Fibroblast of skin of left biceps (primary cell): ENCODE results near the gene NACC2.
A peak's percentile ranks its signal among the peaks of the same experiment; 100 is the strongest.

Experiments
- DNase-seq, 2 experiments: peaks; one replicate each; pipeline ENCODE4 v3.0.0-alpha.2; 2013; ENCODE audit warnings: low read depth in 2 of 2

NACC2 gene

DNA sequence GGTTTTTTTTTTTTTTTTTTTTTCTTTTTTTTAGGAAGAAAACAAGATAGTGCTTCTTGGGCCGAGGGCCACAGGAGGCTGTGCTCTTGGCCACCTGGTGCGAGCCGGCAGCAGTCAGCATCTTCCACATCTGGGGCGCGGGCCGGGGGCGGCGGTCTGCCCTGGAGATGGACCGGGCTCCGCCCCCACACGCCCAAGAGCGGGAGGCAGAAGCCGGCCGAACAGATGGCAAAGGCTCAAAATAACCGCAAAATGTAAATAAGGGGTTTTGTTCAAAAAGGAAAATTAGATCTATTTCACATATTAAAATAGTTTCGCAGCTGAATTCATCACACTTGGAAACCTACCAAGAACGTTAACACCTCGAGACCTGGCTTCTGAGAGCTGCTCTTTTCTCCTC is 82.4 kb downstream of the NACC2 start:
- peak in 1 of 2 experiments; percentile 7 for DNase-seq

DNA sequence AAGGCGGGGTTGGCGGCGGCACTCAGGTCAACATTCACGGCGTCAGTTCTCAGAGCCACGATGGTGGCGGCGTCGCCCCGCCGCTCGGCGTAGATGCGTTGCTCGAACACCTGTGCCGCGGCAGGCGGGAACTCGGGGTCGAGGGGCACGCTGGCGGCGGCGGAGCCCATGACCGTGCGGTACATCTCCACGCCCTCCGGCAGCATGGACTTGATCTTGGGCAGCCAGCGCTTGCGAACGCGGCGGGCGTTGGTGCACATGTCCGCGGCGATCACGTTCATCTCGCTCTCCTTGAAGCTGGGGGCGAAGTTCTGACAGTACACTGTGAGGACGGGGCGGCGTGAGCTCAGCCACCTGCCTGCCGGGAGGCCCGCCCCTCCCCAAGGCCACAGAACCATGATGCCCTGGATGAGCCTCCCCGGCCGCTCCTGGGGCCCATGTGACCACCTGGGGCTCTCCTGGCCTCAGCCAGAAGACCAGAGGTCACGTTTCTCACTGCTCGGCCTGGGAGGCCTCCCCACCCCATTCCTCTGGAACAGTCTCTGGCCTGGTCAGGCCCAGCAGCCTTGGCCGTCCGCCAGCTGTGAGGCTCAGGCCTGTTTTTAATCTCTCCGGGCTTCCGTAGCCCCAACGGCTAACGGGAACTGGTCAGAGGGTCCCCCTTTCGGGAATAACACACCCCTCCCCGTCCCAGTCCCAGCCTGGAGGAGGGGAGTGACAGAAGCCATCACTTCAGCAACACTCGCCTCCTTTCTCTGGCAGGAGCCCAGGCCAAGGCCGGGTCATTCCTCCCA is 83.2 kb downstream of the NACC2 start:
- peak in 1 of 2 experiments; percentile 12 for DNase-seq

DNA sequence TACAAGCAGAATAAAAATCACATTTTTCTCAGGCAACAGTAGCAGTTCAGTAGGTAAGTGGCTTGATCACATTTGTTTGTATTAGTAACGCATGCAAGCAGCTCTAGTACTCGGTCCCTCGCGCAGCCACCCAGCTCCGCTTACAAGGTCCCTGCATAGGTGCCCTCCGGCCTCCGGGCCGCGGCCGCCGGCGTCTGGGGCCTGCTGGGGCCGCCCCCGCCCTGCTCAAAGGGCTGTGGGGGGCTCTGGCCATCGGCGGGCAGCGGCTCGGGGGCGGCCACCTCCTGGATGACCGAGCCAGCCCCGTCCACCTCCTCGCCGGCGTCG is 83.8 kb downstream of the NACC2 start:
- no peak for DNase-seq

DNA sequence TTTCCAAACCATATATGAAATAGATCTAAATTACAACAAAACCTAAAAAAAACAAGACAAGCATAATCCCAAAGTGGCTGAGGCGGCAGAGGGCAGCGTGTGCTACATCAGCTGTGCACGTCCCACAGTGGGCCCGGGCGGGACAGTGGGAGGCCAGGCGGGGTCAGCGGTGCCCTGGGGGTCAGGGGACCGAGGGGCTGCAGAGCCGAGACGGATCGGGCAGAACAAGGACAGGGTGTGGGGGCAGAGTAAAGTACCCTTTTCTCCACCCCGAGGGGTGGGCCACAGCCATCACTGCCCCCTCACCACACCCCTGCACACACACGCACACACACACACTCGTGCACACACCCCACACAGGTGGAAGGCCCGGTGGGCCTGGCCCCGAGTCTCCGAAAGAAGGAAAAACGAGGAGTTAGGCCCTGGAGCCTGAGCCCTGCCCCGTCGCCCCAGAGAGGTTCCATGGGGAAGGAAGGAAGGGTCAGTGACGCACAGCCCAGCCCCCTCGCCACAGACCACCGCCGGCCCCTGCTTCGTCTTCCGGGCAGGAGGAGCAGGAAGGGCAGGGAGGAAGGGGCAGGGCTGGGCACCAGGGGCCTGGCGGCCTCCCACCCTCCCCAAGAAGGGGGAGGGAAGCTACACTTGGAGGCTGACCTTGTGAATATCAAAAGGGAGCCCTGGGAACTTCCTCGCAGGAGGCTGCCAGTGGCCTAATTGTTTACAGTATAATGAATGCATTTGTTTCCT is 84.3 kb downstream of the NACC2 start:
- DNase-seq, result no peak

DNA sequence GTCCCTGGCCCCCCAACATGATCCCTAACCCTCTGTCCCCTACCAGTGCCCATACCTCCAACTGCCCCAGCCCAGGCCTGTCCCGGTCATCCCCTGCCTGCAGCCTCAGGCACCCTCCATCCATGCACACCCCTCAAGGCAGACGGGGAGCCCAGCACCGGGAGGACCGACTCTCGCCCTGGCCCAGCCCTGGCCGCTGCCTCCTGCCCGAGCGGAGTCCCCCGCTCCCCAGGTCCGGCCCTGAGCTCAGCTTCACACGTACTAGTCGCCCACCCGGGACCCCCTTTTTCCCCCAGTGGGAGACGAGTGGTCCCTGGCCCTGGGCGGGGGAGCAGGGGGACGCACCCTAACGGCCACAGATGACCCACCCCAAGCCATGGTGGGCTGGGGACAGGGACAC is 84.9 kb downstream of the NACC2 start:
- no peak for DNase-seq

DNA sequence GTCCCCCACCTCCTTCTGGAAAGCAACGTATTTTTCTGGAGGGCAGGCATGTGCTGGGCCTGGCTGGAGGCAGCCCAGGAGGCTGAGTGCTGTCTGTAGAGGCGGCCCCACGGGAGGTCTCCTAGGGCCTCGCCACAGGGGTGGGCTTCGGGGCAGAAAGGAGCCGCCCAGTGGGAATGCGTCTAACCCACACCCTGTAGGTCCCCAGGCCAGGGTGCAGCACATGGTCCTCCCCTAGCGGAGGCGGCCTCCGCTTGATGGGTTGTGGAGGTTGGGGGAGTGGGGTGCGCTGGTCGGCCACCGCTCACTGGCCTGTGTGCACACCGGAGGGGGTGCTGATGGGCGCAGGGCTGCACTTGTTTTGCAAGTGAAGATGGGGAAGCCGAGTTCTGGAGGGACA is 85.6 kb downstream of the NACC2 start:
- no peak for DNase-seq

DNA sequence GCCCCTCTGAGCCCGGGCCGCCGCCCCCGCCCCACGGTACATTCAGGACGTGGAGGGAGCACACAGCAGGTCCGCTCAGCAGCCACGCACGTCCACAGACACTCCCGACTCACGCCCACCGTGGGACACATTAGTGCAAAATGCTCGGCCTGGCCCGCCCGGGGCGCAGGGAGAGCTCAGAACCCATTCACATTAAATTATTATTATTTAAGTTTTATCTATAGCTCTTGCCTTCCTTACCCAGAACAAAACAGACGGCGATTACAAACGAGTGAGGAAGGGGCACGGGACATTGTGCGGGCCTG is 86.4 kb downstream of the NACC2 start:
- no peak for DNase-seq

DNA sequence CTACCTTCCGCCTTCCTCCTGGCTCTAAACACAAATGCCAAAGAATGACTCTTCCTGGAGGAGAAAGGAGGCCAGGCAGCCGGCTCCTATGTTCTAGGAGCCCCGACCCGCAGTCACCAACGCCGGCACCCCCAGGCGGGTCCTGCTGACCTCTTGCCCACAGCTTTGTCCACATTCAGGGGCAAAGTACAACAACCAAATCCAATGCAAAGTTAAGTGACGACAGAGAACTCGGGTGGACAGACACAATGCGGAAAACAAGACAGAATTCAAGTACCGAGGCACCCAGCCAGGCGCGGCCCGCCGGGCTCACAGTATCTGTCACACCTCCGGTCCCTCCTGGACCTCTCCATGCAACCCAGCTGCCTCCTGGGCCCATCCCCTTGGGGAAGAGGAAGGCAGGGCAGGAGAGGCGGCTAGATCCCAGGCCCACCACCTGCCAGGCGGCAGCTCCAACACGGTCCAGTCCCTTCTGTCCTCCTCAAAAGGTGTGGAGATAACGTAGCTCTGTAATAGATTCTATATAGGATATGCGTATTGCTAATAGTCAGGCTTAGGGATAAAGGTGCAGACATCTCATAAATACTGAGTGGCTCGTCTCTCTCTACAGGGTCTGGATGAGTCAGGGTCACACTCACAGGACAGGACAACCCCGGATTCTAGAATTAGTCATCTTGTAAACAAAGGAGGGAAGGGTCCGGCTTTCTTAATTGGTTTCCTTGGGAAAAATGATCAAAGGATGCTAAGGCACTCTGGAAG is 87.0 kb downstream of the NACC2 start:
- DNase-seq, result no peak

DNA sequence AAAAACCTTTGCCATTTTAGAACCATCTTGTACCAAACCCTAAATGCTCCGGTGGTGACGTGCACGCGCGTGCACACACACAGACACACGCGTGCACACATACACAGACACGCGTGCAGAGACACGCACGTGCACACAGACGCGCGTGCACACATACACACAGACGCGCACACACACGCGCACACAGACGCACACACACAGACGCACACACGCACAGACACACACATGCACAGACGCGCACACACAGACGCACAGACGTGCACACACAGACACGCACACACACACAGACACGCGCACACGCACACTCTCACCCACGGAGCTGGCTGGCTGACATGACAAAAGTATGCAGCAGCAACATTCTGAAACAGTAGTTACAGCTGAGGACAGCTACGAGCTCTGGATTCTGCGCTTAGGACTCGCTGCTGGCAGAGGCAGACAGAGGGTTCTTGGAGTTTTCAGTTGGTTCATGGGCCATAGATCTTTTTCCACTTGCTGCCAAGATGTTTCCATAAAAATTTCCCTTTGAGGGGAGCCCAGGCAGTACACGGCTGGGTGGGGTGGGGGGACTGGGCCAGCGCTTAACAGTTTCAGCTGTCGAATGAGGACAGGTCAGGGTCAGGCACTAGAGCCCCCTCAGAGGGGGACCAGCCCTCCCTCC is 87.7 kb downstream of the NACC2 start:
- DNase-seq, result no peak

DNA sequence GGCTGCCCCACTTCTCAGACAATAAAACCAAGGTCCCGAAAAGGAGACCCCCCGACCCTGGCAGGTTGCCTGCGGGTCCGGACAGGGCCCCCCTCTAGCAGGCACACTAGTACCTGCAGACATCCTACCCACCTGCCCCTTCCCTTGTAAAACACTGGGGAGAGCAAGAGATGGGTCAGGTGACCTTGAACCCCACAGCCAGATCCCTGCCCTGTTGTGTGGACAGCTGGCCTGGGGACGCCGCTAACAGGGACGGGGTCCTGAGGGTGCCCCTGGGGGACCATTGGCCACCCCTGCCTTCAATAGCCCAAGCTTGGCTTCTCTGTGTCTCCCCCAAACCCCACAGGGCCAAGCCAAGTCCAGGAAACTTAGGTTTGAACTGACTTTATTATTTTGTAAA is 88.9 kb downstream of the NACC2 start:
- no peak for DNase-seq

DNA sequence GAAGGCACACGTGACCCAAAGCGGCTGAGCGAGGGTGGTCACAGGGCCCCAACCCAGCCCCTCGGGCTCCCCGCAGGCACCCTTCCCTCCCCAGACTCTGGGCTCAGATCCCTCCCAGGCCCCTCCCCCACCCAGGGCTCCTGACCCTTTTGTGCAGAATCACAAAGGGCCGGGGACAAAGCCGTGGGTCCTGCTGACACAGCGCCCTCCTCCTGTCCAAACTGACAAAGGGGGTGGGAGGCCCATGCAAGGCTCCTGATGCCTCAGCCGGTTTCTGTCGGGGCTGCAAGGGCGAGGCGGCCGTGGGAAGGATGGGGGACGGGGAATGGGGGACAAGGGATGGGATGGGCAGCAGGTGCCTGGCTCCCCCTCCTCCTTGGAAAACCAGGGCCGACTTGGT is 90.4 kb downstream of the NACC2 start:
- DNase-seq, result no peak

DNA sequence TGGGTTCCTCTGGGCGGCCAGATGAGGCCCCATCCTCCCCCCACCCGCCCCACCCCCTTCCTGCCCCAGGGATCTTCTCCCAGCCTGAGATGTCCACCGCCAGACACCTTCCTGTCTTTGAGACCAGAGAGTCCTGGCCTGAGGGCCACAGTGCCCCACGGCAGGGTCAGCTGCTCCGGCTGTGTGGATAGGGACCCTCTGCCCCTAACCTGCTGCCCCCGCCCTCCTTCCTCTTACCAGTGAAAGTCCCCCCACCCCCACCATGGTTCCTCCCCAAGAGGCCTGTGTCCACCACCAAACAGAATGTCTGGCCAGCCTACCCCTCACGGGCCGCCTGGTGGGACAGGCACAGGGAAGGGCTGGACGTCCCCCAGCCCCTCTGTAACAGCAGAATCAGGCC is 90.9 kb downstream of the NACC2 start:
- no peak for DNase-seq

DNA sequence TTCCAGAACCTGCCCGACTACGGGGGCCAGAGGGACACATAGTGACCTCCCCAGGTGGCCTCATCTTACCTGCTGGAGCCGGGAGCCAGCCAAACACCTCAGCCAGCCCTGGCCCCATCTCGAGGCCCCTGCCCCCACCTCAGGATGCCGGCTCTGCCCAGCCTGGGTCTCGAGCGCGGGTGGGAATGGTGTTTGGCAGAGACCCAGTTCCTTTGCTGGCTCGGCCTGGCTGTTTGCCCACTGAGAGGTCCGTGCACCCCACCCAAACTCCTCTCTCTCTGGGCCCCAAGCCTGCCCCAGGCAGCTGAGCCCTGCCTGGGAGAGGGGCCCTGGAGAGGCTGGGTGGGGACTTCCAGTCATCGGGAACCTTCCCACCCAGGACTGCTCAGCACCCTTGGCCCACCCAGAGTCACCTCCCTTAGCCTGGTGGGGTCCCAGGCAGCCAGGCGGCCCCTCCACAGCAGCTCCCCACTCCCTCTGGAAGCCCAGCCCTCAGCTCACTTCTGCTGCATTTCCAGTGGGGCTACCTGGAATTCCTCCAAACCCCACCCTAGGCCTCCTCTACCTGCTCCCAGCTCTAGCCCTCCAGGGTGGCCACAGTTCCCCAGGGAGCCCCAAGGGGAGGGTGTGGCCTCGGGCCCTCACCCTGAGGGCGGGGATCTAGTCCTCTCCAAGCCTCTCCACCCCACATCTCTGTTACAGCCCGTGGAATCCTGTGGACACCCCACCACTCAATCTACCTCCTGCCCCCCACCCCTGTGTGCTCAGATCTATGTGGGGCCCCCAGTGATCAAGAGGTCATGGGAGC is 91.5 kb downstream of the NACC2 start:
- no peak for DNase-seq

DNA sequence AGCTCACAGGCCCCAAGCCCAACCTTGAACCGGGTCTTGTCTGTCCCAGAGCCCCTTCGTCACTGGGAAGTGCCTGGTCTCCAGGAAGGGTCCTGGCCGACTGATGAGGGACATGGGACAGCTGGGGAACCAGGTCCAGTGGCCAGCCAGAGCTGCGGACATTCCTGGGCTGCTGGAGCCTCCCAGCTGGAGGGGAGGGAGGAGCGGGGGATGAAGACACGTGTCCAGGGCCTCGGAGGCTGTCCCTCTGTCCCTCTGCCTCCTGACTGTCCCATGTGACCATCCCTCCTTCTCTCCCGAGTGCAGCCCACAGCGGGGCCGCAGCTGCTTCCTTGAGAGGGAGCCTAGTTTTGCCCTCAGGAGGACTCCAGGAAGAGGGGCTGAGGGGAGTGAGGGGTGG is 92.2 kb downstream of the NACC2 start:
- DNase-seq, result no peak

DNA sequence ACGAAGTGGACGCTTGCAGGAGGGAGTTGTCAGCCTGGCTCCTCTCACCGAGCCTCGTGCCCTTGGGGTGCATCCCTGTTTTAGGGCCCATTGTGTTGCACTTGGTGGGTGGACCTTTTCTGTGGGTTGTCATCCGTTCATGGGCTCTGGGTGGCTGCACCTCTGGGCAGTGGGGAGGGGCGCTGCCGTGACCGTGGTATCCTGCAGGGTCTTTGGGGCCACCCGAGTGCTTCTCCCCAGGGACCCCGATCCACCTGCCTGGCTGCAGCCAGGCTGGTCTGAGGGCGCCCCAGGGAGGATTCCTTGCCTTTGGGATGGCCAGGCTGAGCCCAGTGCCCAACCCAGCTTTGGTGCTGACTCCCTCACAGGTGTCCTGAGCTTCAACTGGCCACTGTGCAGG is 92.9 kb downstream of the NACC2 start:
- no peak for DNase-seq

DNA sequence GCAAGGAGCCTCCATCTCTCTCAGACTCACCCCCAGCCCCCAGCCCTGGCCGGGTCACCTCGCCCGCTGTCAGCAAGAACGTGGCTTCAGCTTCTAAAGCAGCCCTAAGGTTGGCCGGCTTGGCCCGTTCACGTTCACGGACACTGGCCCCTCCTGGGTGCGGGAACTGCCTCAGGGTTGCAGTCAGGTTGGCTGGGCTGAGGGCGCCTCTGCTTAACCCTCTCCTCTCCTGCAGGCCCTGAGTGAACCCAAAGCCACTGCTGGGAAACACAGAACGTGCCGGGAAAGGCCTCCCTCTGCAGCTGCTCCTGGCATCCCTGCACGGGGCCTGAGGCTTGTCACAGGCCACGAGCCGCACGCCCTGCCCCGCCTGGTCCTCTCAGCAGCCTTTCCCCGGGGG is 93.9 kb downstream of the NACC2 start:
- no peak for DNase-seq

DNA sequence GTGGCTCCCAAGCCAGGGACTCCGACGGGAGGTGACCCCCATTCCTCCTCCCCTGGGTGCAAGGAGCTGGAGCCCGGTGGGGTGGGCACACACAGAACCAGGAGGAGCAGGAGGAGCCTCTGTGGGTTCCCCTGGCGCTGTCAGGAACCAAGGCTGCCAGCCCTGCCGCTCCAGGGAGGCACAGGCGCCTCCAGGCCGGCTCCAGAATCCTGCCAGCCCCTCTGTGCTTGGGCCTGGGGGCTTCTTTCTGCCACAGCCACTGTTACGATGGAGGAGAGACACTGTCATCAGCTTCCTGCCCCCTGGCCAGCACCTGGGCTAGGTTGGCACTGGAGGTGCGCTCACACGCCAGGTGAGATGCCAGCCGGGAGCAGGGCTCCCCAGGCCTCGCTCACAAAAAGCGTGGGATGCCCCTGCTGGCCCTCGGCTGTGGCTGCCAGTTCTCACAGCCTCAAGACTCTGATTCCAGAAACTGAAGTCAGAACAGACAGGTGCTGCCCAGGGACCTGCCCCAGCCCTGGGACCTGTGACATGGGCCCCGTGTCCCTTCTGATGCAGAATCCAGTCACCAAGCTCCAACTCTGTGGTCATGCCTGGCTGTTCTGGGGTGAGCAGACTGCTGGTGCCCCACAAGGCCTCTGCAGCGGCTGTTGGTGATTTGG is 96.5 kb downstream of the NACC2 start:
- no peak for DNase-seq

DNA sequence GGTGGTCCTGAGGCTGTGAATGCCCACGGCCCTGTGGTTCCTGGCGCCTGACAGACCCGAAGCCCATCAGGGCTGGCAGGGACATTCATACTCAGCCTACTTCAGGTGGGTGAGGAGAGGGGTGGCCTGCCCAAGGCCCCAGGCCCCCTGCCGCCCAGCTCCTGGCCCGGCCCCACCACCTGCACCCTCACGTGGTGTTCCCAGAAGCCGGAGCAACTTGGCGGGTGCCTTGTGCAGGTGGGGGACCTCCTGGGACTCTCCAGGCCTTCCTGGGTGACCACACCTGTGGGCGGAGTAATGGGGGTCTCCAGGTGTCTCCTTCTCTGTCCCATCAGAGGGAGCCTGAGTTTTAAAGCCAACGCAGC is 97.1 kb downstream of the NACC2 start:
- no peak for DNase-seq

DNA sequence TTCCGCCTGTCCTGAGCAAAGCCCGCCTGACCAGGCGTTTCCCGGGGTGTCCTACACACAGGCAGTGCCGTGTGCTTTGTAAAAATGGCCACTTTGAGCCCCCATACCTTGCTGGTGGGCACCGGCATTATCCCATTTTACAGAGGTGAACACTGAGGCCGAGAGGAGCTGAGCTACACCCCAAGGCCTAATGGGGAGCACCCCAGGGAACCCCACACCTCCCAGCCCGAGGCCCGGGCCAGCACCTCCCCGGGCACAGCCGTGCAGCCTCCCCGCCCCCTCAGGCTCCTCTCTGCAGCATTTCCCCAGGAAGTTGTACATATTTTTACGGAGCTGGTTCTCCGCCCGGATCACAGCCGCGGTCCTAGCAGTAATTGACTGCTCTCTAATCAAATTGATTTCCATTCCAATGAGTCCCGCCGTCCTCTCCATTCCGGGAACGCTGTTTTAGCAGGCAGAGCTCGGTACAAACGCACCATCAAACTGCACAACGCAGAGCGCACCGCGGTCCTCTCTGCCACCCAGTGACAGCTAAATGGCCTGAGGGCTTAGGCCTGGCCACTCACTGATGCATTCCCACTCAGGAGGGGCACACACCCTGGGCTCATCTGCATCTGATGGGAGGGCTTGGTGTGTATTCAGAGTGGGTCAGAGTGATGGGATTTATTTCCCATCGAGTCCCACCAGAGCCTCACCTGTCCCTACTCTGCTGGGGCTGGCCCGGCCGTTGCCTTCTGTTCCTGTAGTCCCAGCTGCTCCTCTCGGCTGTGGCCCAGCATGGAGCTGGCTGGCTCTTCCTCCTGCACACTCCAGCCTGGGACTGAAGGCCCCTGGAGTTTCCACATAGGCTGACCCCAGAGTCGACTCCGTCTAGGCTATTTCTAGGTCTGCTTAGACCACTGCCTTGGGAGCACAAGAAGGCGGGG is 97.7 kb downstream of the NACC2 start:
- DNase-seq, result no peak

DNA sequence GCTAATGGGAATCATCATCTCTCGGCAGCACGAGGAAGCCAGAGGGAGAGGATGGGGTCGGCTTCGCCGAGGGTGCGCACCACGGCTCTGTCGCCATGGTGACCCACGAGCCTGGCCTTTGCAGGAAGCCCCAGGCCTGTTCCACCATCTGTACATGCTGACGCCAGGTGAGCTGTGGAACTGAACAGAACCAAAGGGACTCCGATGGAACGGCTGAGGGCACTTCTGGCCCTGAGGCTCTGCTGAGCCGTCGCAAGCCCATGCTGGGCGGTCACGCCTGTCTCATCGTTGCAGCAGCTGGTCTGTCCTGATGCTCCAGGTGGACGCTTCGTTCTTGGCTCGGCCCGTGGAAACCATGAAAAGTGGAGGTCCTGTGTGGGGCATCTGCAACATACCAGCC is 99.3 kb downstream of the NACC2 start:
- DNase-seq, result no peak
